GM12878 (cell line): ENCODE results near the gene HVCN1. TPM values are rescaled to one million over a fixed set of nuclear protein-coding genes. Genes with fewer than 3 reads are reported as not detected.

Experiments used
- ATF3 ChIP-seq: IDR thresholded peaks from 2 replicates; pipeline ENCODE4 v1.6.1; 2011; ENCODE audit warnings: low read depth, mild to moderate bottlenecking, low read length, moderate library complexity, borderline replicate concordance; ENCODE audit errors: extremely low read depth
- BCL11A ChIP-seq: IDR thresholded peaks from 2 replicates; pipeline ENCODE4 v1.6.1; 2011; ENCODE audit warnings: low read depth, low read length
- BCLAF1 ChIP-seq: fragments of 450-650 bp; IDR thresholded peaks from 2 replicates; pipeline ENCODE4 v1.6.1; 2017; ENCODE audit warnings: antibody characterized with exemption, mild to moderate bottlenecking, moderate library complexity
- BRCA1 ChIP-seq: IDR thresholded peaks from 2 replicates; pipeline ENCODE4 v1.6.1; 2011; ENCODE audit warnings: low read depth, low read length, improper control_type of control experiment
- CBFB ChIP-seq: IDR thresholded peaks from 2 replicates; pipeline ENCODE4 v1.6.1; 2016; ENCODE audit warnings: antibody characterized with exemption, low read depth
- KLF5 ChIP-seq: fragments of 450-650 bp; IDR thresholded peaks from 2 replicates; pipeline ENCODE4 v1.6.1; 2014; ENCODE audit warnings: mild to moderate bottlenecking; ENCODE audit not compliant: partially characterized antibody
- LARP7 ChIP-seq: fragments of 450-650 bp; IDR thresholded peaks from 2 replicates; pipeline ENCODE4 v1.6.1; 2017; ENCODE audit warnings: mild to moderate bottlenecking
- MEF2A ChIP-seq: IDR thresholded peaks from 2 replicates; pipeline ENCODE4 v1.6.1; 2011; ENCODE audit warnings: low read depth, mild to moderate bottlenecking, low read length, moderate library complexity; ENCODE audit not compliant: insufficient read depth
- MTA2 ChIP-seq: fragments of 450-650 bp; IDR thresholded peaks from 2 replicates; pipeline ENCODE4 v1.6.1; 2016; ENCODE audit warnings: low read depth, mild to moderate bottlenecking, moderate library complexity
- MTA3 ChIP-seq: IDR thresholded peaks from 2 replicates; pipeline ENCODE4 v1.6.1; 2012; ENCODE audit warnings: low read length, inconsistent platforms, borderline replicate concordance
- NFYA ChIP-seq: IDR thresholded peaks from 2 replicates; pipeline ENCODE4 v1.6.1; 2011; ENCODE audit warnings: low read depth, mild to moderate bottlenecking, low read length, improper control_type of control experiment, borderline replicate concordance
- PAX5 ChIP-seq: IDR thresholded peaks from 2 replicates; pipeline ENCODE4 v1.6.1; 2011; ENCODE audit warnings: low read depth, low read length, borderline replicate concordance
- PML ChIP-seq: IDR thresholded peaks from 2 replicates; pipeline ENCODE4 v1.6.1; 2012; ENCODE audit warnings: low read length, inconsistent platforms
- SRF ChIP-seq, 2 experiments: IDR thresholded peaks; 2 replicates each; pipeline ENCODE4 v1.6.1; 2011; ENCODE audit warnings: low read depth in 2 of 2, low read length in 2 of 2, mild to moderate bottlenecking in 1 of 2, moderate library complexity in 1 of 2
- STAT3 ChIP-seq: IDR thresholded peaks from 2 replicates; pipeline ENCODE4 v1.6.1; 2011; ENCODE audit warnings: low read depth, low read length, improper control_type of control experiment
- TCF12 ChIP-seq: IDR thresholded peaks from 2 replicates; pipeline ENCODE4 v1.6.1; 2011; ENCODE audit warnings: low read depth, mild to moderate bottlenecking, low read length
- TCF3 ChIP-seq: IDR thresholded peaks from 2 replicates; pipeline ENCODE4 v1.6.1; 2012; ENCODE audit warnings: low read depth, mild to moderate bottlenecking, low read length, borderline replicate concordance; ENCODE audit not compliant: insufficient read depth
- ZNF274 ChIP-seq: IDR thresholded peaks from one replicate; pipeline ENCODE4 v1.8.0; 2011; ENCODE audit not compliant: insufficient read length, insufficient read depth
- ZNF384 ChIP-seq: IDR thresholded peaks from 2 replicates; pipeline ENCODE4 v1.6.1; 2012; ENCODE audit warnings: low read depth, mild to moderate bottlenecking, low read length, improper control_type of control experiment, borderline replicate concordance
- ZNF622 ChIP-seq: fragments of 450-650 bp; IDR thresholded peaks from 2 replicates; pipeline ENCODE4 v1.6.1; 2017; ENCODE audit warnings: mild to moderate bottlenecking, inconsistent platforms
- polyA plus RNA-seq, 11 experiments: library from polyadenylated mRNA; depleted of rRNA in 4 of 11; unstranded in 6 of 11; stranded (reverse) in 5 of 11; fragments of >200 nt; fragmentation: Nextera tagmentation in 4 of 11; fragmentation: Illumina TruSeq in 1 of 11; extraction: Ambion mirVana in 4 of 11; extraction: Trizol in 1 of 11; gene quantifications; 1 replicate in 1 of 11; 2 replicates in 10 of 11; pipeline versions ENCODE4 v1.2.1 to v1.2.3, GENCODE V29; 2011 to 2016; ENCODE audit warnings: inconsistent platforms in 2 of 11, missing spikeins in 2 of 11, low read depth in 1 of 11
- total RNA-seq, 4 experiments: library from RNA; depleted of rRNA in 3 of 4; stranded (reverse); fragments of >200 nt in 3 of 4; fragmentation: Illumina TruSeq in 1 of 4; extraction: Trizol in 1 of 4; gene quantifications; 2 replicates each; pipeline versions ENCODE4 v1.2.1 to v1.2.3, GENCODE V29; 2013 to 2021
- TF ChIP-seq, protein P1 (sequence below): fragments of 450-650 bp; IDR thresholded peaks from 2 replicates; pipeline ENCODE4 v1.6.1; 2018; ENCODE audit warnings: borderline replicate concordance, mild to moderate bottlenecking; ENCODE audit not compliant: partially characterized antibody
- TF ChIP-seq, protein P2 (sequence below): fragments of 150-350 bp; IDR thresholded peaks from 2 replicates; pipeline ENCODE4 v1.6.1; 2014; ENCODE audit warnings: mild to moderate bottlenecking, low read depth, low read length

HVCN1 gene
- total and polyA plus RNA-seq, 10 of the 15 experiments (the other 5 are each of a cell fraction or from before 2014, with no cell fraction given) = 27.8 to 181 (median 103) TPM

DNA sequence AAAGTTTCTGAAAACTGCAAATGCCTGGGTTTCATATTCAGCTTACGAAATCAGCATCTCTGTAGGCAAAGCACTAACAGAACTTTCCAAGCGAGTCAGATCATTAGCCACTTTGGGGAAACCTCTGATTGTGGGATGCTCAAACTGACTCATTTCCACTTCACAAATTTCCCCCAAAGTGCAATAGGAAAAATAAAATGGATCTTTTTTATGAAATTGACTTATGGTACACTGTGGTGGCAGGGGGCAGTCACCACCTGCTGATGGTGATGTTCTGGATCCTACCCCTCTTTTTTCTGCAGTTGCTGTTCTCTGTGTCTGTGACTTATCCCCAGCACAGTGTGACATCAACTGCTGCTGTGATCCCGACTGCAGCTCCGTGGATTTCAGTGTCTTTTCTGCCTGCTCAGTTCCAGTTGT lies 69.4 kb downstream of the HVCN1 start (continued):
- TF ChIP-seq KLF5 (no peak), SRF (IDR thresholded peaks at IDR 0.05; ENCODE audit: low read depth in 2 of 2, low read length in 2 of 2) (0 out of 4 replicates have a peak, but pooled peaks of 1 of the 2 experiments have one; percentile 47), BRCA1 (no peak), ATF3 (no peak), BCL11A (peak; percentile 92), TCF12 (0 out of 2 replicates have a peak, but pooled peaks have one; percentile 36), PML (peak; percentile 64; the same call in 1 of the 2 replicates), LARP7 (no peak), MTA2 (peak; percentile 85), CBFB (peak; percentile 71; the same call in 1 of the 2 replicates), BCLAF1 (no peak), MTA3 (peak; percentile 92; the same call in 1 of the 2 replicates), PAX5 (peak; percentile 77; the same call in 1 of the 2 replicates), ZNF274 (no peak), ZNF384 (peak; percentile 42; the same call in 1 of the 2 replicates), MEF2A (peak; percentile 86; the same call in 1 of the 2 replicates), NFYA (no peak), ZNF622 (no peak), STAT3 (peak; percentile 71; the same call in 1 of the 2 replicates), TCF3 (no peak)
- TF ChIP-seq, protein P1, sequence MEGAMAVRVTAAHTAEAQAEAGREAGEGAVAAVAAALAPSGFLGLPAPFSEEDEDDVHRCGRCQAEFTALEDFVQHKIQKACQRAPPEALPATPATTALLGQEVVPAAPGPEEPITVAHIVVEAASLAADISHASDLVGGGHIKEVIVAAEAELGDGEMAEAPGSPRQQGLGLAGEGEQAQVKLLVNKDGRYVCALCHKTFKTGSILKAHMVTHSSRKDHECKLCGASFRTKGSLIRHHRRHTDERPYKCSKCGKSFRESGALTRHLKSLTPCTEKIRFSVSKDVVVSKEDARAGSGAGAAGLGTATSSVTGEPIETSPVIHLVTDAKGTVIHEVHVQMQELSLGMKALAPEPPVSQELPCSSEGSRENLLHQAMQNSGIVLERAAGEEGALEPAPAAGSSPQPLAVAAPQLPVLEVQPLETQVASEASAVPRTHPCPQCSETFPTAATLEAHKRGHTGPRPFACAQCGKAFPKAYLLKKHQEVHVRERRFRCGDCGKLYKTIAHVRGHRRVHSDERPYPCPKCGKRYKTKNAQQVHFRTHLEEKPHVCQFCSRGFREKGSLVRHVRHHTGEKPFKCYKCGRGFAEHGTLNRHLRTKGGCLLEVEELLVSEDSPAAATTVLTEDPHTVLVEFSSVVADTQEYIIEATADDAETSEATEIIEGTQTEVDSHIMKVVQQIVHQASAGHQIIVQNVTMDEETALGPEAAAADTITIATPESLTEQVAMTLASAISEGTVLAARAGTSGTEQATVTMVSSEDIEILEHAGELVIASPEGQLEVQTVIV = no peak
- TF ChIP-seq, protein P2, sequence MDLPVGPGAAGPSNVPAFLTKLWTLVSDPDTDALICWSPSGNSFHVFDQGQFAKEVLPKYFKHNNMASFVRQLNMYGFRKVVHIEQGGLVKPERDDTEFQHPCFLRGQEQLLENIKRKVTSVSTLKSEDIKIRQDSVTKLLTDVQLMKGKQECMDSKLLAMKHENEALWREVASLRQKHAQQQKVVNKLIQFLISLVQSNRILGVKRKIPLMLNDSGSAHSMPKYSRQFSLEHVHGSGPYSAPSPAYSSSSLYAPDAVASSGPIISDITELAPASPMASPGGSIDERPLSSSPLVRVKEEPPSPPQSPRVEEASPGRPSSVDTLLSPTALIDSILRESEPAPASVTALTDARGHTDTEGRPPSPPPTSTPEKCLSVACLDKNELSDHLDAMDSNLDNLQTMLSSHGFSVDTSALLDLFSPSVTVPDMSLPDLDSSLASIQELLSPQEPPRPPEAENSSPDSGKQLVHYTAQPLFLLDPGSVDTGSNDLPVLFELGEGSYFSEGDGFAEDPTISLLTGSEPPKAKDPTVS = no peak
